GM23338 (cell line): ENCODE measurements around the gene HBM. TPM values are rescaled to one million over a fixed set of nuclear protein-coding genes. Genes with fewer than 3 reads are reported as not detected.

Experiments
- ATAC-seq: fragments of 200-7000 bp; cut with Tn5 transposase; 3 replicates; pipeline ENCODE4 v1.9.1; 2020
- DNase-seq: peaks from one replicate; pipeline ENCODE4 v3.0.0-alpha.2; 2015; ENCODE audit warnings: low spot score
- H2AFZ ChIP-seq: fragments of 200-600 bp; sonication (generic); 2 replicates; pipeline ENCODE4 v1.8.0; 2016; ENCODE audit warnings: antibody characterized with exemption, mild to moderate bottlenecking, moderate library complexity
- H3F3A ChIP-seq: fragments of 200-600 bp; sonication (generic); replicated peaks from 2 replicates; pipeline ENCODE4 v1.8.0; 2017; ENCODE audit warnings: antibody characterized with exemption, mixed run types, low read depth
- H3K27ac ChIP-seq: fragments of 200-600 bp; sonication (generic); 2 replicates; pipeline ENCODE4 v1.6.1; 2016; ENCODE audit warnings: low read depth
- H3K27me3 ChIP-seq: fragments of 200-600 bp; sonication (generic); 2 replicates; pipeline ENCODE4 v1.8.0; 2016; ENCODE audit warnings: mild to moderate bottlenecking, mixed run types, moderate library complexity; ENCODE audit not compliant: insufficient read depth
- H3K36me3 ChIP-seq: fragments of 200-600 bp; sonication (generic); 2 replicates; pipeline ENCODE4 v1.8.0; 2016; ENCODE audit warnings: mild to moderate bottlenecking; ENCODE audit not compliant: insufficient read depth
- H3K4me1 ChIP-seq: fragments of 200-600 bp; sonication (generic); 2 replicates; pipeline ENCODE4 v1.8.0; 2016; ENCODE audit warnings: mild to moderate bottlenecking, moderate library complexity; ENCODE audit not compliant: insufficient read depth
- H3K4me2 ChIP-seq: fragments of 200-600 bp; sonication (generic); 2 replicates; pipeline ENCODE4 v1.7.1; 2017; ENCODE audit warnings: mixed run types
- H3K4me3 ChIP-seq: fragments of 200-600 bp; sonication (generic); 2 replicates; pipeline ENCODE4 v1.6.1; 2016; ENCODE audit warnings: mixed run types
- H3K79me2 ChIP-seq: fragments of 200-600 bp; sonication (generic); replicated peaks from 2 replicates; pipeline ENCODE4 v1.8.0; 2017; ENCODE audit warnings: mild to moderate bottlenecking; ENCODE audit not compliant: insufficient read depth
- H3K9me2 ChIP-seq: fragments of 200-600 bp; sonication (generic); 2 replicates; pipeline ENCODE4 v1.8.0; 2017; ENCODE audit not compliant: insufficient read depth
- H4K20me1 ChIP-seq: fragments of 200-600 bp; sonication (generic); replicated peaks from 2 replicates; pipeline ENCODE4 v1.8.0; 2017; ENCODE audit warnings: mild to moderate bottlenecking; ENCODE audit not compliant: insufficient read depth
- H3K27ac Mint-ChIP-seq: 2 replicates; pipeline ENCODE4 v1.8.0; 2020; ENCODE audit warnings: inconsistent platforms, mild to moderate bottlenecking, moderate library complexity, mixed read lengths
- H3K27me3 Mint-ChIP-seq: 3 replicates; pipeline ENCODE4 v1.8.0; 2022; ENCODE audit warnings: low read depth, mild to moderate bottlenecking, moderate library complexity, mixed read lengths, inconsistent platforms; ENCODE audit not compliant: insufficient read depth, poor library complexity
- H3K36me3 Mint-ChIP-seq: 3 replicates; pipeline ENCODE4 v1.8.0; 2021; ENCODE audit warnings: low read depth, mild to moderate bottlenecking, inconsistent platforms, moderate library complexity, mixed read lengths
- H3K4me1 Mint-ChIP-seq: 3 replicates; pipeline ENCODE4 v1.8.0; 2020; ENCODE audit warnings: mild to moderate bottlenecking, inconsistent platforms, mixed read lengths
- H3K4me3 Mint-ChIP-seq: 3 replicates; pipeline ENCODE4 v1.8.0; 2021; ENCODE audit warnings: moderate library complexity, mild to moderate bottlenecking, inconsistent platforms, mixed read lengths
- H3K9me3 Mint-ChIP-seq: 3 replicates; pipeline ENCODE4 v1.8.0; 2020; ENCODE audit warnings: moderate library complexity, mild to moderate bottlenecking, inconsistent platforms, mixed read lengths
- CREB1 ChIP-seq: fragments of 250-450 bp; sonication (Bioruptor Pico); IDR thresholded peaks from 2 replicates; pipeline ENCODE4 v1.5.0; 2020; ENCODE audit warnings: low read depth, mild to moderate bottlenecking, moderate library complexity
- EZH2phosphoT487 ChIP-seq: fragments of 200-600 bp; sonication (generic); IDR thresholded peaks from one replicate; pipeline ENCODE4 v1.8.1; 2018; ENCODE audit warnings: antibody characterized with exemption; ENCODE audit not compliant: unreplicated experiment
- JUNB ChIP-seq: IDR thresholded peaks from one replicate; pipeline ENCODE4 v1.6.1; 2016; ENCODE audit warnings: antibody characterized with exemption; ENCODE audit not compliant: unreplicated experiment
- NANOG ChIP-seq: IDR thresholded peaks from 2 replicates; pipeline ENCODE4 v1.6.1; 2016; ENCODE audit warnings: antibody characterized with exemption, borderline replicate concordance
- ZNF331 ChIP-seq: fragments of 250-450 bp; sonication (Bioruptor Pico); IDR thresholded peaks from 2 replicates; pipeline ENCODE4 v1.5.0; 2020; ENCODE audit warnings: low read depth, mild to moderate bottlenecking, moderate library complexity
- polyA plus RNA-seq: library from polyadenylated mRNA; unstranded; fragments of >200 nt; fragmentation: Nextera tagmentation; extraction: Ambion mirVana; gene quantifications from 2 replicates; pipeline ENCODE4 v1.2.1, GENCODE V29; 2016
- total RNA-seq: library from RNA; depleted of rRNA; stranded (reverse); fragments of >200 nt; shearing (Covaris generic); gene quantifications from 2 replicates; pipeline ENCODE4 v1.2.3, GENCODE V29; 2014
- TF ChIP-seq, protein P1 (sequence below): fragments of 250-450 bp; sonication (Bioruptor Pico); IDR thresholded peaks from 2 replicates; pipeline ENCODE4 v1.5.0; 2020; ENCODE audit warnings: mild to moderate bottlenecking, moderate library complexity
- TF ChIP-seq, protein P2 (sequence below), 2 experiments: fragments of 200-600 bp in 1 of 2; sonication (generic) in 1 of 2; conservative IDR thresholded peaks; 2 replicates each; pipeline versions ENCODE4 v1.5.1 to v1.6.1; 2016 to 2017; ENCODE audit warnings: antibody characterized with exemption in 2 of 2, low read depth in 2 of 2, mild to moderate bottlenecking in 2 of 2, moderate library complexity in 1 of 2

HBM gene
- total and polyA plus RNA-seq, 2 experiments from 2014 or later: not detected

DNA sequence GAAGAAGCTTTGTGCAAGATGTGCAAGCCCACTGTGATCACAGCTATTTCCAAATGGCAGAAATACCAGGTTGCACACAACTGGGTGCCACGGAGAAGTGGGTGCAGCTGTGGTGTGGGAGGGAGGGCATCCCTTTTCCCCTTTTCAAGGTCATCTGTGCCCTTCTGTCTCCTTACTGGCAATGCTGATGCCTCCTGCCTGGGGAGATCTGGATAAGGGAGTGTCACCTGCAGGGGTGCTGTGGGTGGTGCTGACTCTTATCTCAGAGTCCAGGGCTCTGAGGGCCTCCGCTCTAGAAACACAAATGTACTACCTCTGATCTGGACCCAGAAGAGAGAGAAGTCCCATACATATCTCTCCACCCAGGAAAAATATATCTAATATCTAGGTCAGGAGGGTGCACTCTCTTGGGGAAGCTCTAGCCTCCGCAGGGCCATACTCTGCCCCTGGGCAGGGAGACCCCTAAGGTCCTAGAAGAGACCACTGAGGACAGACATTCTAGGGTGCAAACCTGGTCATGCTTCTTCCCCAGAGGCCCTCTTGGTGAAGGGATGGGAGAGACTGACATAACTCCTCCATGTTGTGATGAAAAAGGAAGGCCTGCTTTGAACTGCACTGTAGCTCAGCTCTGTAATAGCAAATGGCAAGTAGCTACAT is 45.8 kb upstream of the HBM start (continued):
- TF ChIP-seq, protein P1, sequence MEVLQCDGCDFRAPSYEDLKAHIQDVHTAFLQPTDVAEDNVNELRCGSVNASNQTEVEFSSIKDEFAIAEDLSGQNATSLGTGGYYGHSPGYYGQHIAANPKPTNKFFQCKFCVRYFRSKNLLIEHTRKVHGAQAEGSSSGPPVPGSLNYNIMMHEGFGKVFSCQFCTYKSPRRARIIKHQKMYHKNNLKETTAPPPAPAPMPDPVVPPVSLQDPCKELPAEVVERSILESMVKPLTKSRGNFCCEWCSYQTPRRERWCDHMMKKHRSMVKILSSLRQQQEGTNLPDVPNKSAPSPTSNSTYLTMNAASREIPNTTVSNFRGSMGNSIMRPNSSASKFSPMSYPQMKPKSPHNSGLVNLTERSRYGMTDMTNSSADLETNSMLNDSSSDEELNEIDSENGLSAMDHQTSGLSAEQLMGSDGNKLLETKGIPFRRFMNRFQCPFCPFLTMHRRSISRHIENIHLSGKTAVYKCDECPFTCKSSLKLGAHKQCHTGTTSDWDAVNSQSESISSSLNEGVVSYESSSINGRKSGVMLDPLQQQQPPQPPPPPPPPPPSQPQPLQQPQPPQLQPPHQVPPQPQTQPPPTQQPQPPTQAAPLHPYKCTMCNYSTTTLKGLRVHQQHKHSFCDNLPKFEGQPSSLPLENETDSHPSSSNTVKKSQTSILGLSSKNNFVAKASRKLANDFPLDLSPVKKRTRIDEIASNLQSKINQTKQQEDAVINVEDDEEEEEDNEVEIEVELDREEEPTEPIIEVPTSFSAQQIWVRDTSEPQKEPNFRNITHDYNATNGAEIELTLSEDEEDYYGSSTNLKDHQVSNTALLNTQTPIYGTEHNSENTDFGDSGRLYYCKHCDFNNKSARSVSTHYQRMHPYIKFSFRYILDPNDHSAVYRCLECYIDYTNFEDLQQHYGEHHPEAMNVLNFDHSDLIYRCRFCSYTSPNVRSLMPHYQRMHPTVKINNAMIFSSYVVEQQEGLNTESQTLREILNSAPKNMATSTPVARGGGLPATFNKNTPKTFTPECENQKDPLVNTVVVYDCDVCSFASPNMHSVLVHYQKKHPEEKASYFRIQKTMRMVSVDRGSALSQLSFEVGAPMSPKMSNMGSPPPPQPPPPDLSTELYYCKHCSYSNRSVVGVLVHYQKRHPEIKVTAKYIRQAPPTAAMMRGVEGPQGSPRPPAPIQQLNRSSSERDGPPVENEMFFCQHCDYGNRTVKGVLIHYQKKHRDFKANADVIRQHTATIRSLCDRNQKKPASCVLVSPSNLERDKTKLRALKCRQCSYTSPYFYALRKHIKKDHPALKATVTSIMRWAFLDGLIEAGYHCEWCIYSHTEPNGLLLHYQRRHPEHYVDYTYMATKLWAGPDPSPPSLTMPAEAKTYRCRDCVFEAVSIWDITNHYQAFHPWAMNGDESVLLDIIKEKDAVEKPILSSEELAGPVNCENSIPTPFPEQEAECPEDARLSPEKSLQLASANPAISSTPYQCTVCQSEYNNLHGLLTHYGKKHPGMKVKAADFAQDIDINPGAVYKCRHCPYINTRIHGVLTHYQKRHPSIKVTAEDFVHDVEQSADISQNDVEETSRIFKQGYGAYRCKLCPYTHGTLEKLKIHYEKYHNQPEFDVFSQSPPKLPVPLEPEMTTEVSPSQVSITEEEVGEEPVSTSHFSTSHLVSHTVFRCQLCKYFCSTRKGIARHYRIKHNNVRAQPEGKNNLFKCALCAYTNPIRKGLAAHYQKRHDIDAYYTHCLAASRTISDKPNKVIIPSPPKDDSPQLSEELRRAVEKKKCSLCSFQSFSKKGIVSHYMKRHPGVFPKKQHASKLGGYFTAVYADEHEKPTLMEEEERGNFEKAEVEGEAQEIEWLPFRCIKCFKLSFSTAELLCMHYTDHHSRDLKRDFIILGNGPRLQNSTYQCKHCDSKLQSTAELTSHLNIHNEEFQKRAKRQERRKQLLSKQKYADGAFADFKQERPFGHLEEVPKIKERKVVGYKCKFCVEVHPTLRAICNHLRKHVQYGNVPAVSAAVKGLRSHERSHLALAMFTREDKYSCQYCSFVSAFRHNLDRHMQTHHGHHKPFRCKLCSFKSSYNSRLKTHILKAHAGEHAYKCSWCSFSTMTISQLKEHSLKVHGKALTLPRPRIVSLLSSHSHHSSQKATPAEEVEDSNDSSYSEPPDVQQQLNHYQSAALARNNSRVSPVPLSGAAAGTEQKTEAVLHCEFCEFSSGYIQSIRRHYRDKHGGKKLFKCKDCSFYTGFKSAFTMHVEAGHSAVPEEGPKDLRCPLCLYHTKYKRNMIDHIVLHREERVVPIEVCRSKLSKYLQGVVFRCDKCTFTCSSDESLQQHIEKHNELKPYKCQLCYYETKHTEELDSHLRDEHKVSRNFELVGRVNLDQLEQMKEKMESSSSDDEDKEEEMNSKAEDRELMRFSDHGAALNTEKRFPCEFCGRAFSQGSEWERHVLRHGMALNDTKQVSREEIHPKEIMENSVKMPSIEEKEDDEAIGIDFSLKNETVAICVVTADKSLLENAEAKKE: no peak
- TF ChIP-seq, protein P2, sequence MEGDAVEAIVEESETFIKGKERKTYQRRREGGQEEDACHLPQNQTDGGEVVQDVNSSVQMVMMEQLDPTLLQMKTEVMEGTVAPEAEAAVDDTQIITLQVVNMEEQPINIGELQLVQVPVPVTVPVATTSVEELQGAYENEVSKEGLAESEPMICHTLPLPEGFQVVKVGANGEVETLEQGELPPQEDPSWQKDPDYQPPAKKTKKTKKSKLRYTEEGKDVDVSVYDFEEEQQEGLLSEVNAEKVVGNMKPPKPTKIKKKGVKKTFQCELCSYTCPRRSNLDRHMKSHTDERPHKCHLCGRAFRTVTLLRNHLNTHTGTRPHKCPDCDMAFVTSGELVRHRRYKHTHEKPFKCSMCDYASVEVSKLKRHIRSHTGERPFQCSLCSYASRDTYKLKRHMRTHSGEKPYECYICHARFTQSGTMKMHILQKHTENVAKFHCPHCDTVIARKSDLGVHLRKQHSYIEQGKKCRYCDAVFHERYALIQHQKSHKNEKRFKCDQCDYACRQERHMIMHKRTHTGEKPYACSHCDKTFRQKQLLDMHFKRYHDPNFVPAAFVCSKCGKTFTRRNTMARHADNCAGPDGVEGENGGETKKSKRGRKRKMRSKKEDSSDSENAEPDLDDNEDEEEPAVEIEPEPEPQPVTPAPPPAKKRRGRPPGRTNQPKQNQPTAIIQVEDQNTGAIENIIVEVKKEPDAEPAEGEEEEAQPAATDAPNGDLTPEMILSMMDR (conservative IDR thresholded peaks at IDR 0.05; ENCODE audit: low read depth in 2 of 2): no peak

DNA sequence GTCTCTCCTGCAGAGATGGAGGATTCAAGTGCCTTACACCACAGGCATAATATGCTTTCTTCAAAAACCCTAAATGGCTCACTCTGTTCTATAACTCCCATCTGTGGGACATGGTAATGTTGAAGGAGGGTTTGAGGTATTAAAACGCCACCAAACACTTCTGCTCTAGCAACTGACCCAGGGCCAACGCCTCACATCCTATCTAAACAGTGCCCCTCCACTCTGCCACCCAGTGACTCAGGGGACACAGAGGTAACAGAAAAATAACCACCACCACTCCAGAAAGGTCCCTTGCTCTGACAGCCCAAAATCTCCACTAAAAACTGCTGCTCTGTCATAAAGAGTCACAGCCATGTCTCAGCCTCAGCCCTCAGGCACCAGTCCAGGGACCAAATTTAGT is 45.0 kb upstream of the HBM start:
- H2AFZ ChIP-seq: no peak overlapping the region
- no peaks in the 10 kb centered on the region for H3K79me2 ChIP-seq
- no peaks in the 10 kb centered on the region for H3K9me2 ChIP-seq
- H4K20me1 ChIP-seq: peaks cover 10% of the 10 kb centered on the region
- ATAC-seq: no peak
- no peaks in the 10 kb centered on the region for H3K9me3 Mint-ChIP-seq
- H3F3A ChIP-seq: 0 out of 2 replicates have a peak, but pooled peaks cover 7% of the 10 kb centered on the region
- H3K4me3 ChIP-seq: no peak overlapping the region
- no peak for DNase-seq
- H3K4me3 Mint-ChIP-seq: no peak overlapping the region
- H3K27ac Mint-ChIP-seq: no peak overlapping the region
- no peaks in the 10 kb centered on the region for H3K27me3 ChIP-seq
- peaks cover 6% of the 10 kb centered on the region; the same call in 2 of the 3 replicates for H3K4me1 Mint-ChIP-seq
- H3K4me2 ChIP-seq: no peak overlapping the region
- no peak overlapping the region for H3K27ac ChIP-seq
- peaks cover 4% of the 10 kb centered on the region for H3K27me3 Mint-ChIP-seq
- H3K4me1 ChIP-seq: no peaks in the 10 kb centered on the region; the same call in 1 of the 2 replicates
- peaks cover 14% of the 10 kb centered on the region; the same call in 2 of the 3 replicates for H3K36me3 Mint-ChIP-seq
- H3K36me3 ChIP-seq: no peaks in the 10 kb centered on the region
- TF ChIP-seq, protein P1: no peak
- TF ChIP-seq EZH2phosphoT487 (no peak), CREB1 (no peak), JUNB (no peak), NANOG (no peak), ZNF331 (CRISPR knock-in tag) (no peak)
